ENCODE data around the gene PCDHGA12. TPM values are rescaled to one million over a fixed set of nuclear protein-coding genes. Genes with fewer than 3 reads are reported as not detected.
"Not testable (repeated sequence)": the region's sequence is repeated elsewhere in the genome, so short reads cannot be mapped to it uniquely, and the experiment has no call there.

PCDHGA12 gene
- 3.9 TPM for total RNA-seq

- DNase-seq = peak; percentile 12
Measured at GRCh38 chr5:141430332-141431113, at the start of gene PCDHGA12. TSS of gene PCDHGA12 (plus strand) at chr5:141430507. CDS start at chr5:141430760, 253 bp downstream.

GRCh38 chr5:141382469-141383294 is 47.6 kb upstream of the PCDHGA12 start, which contains the start of gene PCDHGA7:
TSS of gene PCDHGA7 (plus strand) at chr5:141382742. CDS start at chr5:141382900, 158 bp downstream.
- DNase-seq = no peak

GRCh38 chr5:141383345-141383744 is 47.0 kb upstream of the PCDHGA12 start:
- DNase-seq = no peak

DNA sequence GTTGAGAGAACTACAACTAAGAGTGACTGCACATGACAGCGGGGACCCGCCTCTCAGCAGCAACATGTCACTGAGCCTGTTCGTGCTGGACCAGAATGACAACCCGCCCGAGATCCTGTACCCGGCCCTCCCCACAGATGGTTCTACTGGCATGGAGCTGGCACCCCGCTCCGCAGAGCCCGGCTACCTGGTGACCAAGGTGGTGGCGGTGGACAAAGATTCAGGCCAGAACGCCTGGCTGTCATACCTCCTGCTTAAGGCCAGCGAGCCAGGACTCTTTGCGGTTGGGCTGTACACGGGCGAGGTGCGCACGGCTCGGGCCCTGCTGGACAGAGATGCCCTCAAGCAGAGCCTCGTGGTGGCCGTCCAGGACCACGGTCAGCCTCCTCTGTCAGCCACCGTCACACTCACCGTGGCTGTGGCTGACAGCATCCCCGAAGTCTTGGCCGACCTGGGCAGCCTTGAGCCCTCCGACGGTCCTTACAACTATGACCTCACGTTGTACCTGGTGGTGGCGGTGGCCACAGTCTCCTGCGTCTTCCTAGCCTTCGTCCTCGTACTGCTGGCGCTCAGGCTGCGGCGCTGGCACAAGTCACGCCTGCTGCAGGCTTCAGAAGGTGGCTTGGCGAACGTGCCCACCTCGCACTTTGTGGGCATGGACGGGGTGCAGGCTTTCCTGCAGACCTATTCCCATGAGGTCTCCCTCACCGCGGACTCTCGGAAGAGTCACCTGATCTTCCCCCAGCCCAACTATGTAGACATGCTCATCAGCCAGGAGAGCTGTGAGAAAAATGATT is 45.6 kb upstream of the PCDHGA12 start:
- DNase-seq = no peak

DNA sequence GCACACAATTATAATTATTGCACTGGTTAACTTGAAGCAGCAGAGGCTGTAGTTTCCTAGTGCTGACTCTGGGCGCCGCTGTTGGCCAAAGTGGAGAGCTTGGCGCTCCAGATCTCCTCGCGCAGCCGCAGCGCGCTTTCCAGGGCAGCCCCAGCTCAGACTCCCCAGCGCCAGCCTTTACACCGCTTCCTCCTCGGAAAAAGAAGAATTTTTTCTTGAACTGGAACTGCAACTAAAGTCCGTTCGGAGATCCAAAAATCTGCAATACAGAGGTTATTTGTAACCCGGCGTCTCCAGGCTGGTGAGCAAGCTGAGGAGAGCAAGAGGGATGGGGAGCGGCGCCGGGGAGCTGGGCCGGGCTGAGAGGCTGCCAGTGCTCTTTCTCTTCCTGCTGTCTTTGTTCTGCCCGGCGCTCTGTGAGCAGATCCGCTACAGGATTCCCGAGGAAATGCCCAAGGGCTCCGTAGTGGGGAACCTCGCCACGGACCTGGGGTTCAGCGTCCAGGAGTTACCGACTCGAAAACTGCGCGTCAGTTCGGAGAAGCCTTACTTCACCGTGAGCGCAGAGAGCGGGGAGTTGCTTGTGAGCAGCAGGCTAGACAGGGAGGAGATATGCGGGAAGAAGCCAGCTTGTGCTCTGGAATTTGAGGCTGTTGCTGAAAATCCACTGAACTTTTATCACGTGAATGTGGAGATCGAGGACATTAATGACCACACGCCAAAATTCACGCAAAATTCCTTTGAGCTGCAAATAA is 42.6 kb upstream of the PCDHGA12 start, which contains the start of gene PCDHGB4:
PCDHGB4 (plus strand) TSS at position 142 of the 755 bp plus-strand sequence; CDS start at position 329, 187 bp downstream.
- not testable (repeated sequence) for DNase-seq

- no peak for DNase-seq
Measured at GRCh38 chr5:141388661-141389060, 41.6 kb upstream of the PCDHGA12 start.

- no peak for DNase-seq
Measured at GRCh38 chr5:141389153-141390042, 40.9 kb upstream of the PCDHGA12 start.

DNA sequence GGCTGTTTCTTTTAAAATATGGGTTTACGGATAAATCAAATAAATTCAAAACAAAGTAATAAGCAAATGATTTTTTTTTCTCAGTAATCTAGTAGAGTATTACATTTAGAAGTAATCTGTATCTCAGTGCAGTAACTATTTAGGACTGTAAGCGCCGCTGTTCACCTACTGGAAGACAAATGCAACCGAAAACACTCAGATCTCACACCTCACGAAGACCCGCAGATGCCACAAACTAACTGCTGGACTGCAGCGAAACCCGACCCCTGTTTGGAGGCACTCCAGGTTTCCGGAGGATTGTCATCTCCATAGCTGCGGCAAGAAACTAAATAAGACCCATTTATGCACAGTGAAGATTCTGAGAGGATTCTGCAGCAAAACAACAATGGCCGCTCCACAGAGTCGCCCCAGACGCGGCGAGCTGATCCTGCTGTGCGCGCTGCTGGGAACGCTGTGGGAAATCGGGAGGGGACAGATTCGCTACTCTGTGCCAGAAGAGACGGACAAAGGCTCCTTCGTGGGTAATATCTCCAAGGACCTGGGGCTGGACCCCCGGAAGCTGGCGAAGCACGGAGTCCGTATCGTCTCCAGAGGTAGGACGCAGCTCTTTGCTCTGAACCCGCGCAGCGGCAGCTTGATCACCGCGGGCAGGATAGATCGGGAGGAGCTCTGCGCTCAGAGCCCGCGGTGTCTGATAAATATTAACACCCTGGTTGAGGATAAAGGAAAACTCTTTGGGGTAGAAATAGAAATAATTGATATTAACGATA is 37.7 kb upstream of the PCDHGA12 start, which contains the start of gene PCDHGA8:
PCDHGA8 (plus strand) TSS at position 205 of the 770 bp plus-strand sequence; CDS start at position 386, 181 bp downstream.
- DNase-seq = no peak

DNA sequence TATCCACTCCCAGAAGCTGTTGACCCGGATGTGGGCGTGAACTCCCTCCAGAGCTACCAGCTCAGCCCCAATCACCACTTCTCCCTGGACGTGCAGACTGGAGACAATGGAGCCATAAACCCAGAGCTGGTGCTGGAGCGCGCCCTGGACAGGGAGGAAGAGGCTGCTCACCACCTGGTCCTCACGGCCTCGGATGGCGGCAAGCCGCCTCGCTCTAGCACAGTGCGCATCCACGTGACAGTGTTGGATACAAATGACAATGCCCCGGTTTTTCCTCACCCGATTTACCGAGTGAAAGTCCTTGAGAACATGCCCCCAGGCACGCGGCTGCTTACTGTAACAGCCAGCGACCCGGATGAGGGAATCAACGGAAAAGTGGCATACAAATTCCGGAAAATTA is 37.0 kb upstream of the PCDHGA12 start:
- no peak for DNase-seq

GRCh38 chr5:141394401-141395187 is 35.7 kb upstream of the PCDHGA12 start:
- not testable (repeated sequence) for DNase-seq

DNA sequence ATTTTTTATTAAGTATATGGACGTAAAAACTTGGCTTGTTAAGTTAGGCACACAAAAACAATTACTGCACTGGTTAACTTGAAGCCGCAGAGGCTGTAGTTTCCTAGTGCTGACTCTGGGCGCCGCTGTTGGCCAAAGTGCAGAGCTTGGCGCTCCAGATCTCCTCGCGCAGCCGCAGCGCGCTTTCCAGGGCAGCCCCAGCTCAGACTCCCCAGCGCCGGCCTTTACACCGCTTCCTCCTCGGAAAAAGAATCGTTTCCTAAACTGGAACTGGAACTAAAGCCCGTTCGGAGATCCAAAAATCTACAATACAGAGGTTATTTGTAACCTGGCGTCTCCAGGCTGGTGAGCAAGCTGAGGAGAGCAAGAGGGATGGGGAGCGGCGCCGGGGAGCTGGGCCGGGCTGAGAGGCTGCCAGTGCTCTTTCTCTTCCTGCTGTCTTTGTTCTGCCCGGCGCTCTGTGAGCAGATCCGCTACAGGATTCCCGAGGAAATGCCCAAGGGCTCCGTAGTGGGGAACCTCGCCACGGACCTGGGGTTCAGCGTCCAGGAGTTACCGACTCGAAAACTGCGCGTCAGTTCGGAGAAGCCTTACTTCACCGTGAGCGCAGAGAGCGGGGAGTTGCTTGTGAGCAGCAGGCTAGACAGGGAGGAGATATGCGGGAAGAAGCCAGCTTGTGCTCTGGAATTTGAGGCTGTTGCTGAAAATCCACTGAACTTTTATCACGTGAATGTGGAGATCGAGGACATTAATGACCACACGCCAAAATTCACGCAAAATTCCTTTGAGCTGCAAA is 32.4 kb upstream of the PCDHGA12 start, which contains the start of gene PCDHGB5:
PCDHGB5 (plus strand) TSS at position 192 of the 796 bp plus-strand sequence; CDS start at position 373, 181 bp downstream.
- DNase-seq = not testable (repeated sequence)

DNA sequence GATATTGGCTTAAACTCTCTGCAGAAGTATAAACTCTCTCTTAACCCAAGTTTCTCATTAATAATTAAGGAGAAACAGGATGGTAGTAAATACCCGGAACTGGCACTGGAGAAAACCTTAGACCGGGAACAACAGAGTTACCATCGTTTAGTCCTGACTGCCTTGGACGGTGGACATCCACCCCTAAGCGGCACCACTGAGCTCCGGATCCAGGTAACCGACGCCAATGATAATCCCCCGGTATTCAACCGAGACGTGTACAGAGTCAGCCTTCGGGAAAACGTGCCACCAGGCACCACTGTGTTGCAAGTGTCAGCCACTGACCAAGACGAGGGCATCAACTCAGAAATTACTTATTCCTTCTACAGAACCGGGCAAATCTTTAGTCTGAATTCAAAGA is 31.7 kb upstream of the PCDHGA12 start:
- no peak for DNase-seq

GRCh38 chr5:141399555-141400258 is 30.6 kb upstream of the PCDHGA12 start:
- no peak for DNase-seq

GRCh38 chr5:141402553-141403243 is 27.6 kb upstream of the PCDHGA12 start, which contains the start of gene PCDHGA9:
TSS of gene PCDHGA9 (plus strand) at chr5:141402778. CDS start at chr5:141402953, 175 bp downstream.
- no peak for DNase-seq

- no peak for DNase-seq
Measured at GRCh38 chr5:141403387-141403786, 26.9 kb upstream of the PCDHGA12 start.

All from skin of body (tissue), 2 donors.